Fibroblast of pulmonary artery (primary cell): Measurements from ENCODE around the gene AQP5.

ENCODE experiments used
- DNase-seq: peaks from one replicate; pipeline ENCODE4 v3.0.0-alpha.2; 2010; ENCODE audit warnings: low read depth
- H3K4me3 ChIP-seq: replicated peaks from 2 replicates; pipeline ENCODE4 v1.5.1; 2011; ENCODE audit warnings: low read depth, mild to moderate bottlenecking, control low read depth, low read length, moderate library complexity
- CTCF ChIP-seq: IDR thresholded peaks from 2 replicates; pipeline ENCODE4 v1.5.1; 2011; ENCODE audit warnings: mild to moderate bottlenecking, control low read depth, low read length, inconsistent platforms; ENCODE audit errors: missing control alignments

Gene AQP5

GRCh38 chr12:49920241-49920914 lies 41.3 kb upstream of the AQP5 start:
- DNase-seq, result peak; percentile 94

GRCh38 chr12:49920915-49921286 lies 40.8 kb upstream of the AQP5 start:
- DNase-seq, result no peak
- no peak overlapping the region for H3K4me3 ChIP-seq
- TF ChIP-seq CTCF, result no peak

More at GRCh38 chr12:49920241-49920914, 41.3 kb upstream of the AQP5 start:
- TF ChIP-seq CTCF, result peak; percentile 22
- no peak overlapping the region for H3K4me3 ChIP-seq

GRCh38 chr12:49921299-49921698 lies 40.4 kb upstream of the AQP5 start:
- TF ChIP-seq CTCF, result no peak
- DNase-seq, result no peak
- no peak overlapping the region for H3K4me3 ChIP-seq

DNA sequence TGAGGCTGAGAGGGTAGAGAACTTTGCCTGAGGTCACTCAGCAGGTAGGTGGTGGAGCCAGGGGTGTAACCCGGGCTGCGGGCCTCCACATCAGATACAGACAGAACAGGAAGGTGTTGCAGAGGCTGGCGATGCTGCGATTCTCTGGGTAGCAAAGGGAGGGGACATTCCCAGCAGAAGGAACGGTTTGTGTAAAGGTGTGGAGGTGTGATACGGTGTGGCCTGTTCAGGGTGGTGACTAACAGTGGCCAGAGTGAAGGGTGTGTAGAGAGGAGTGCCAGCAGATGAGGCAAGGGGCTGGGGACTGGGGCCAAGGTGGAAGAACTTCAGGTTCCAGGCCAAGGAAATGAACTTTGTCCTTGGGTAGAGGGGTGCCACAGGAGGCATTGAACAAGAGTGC lies 39.7 kb upstream of the AQP5 start:
- TF ChIP-seq CTCF, result no peak
- H3K4me3 ChIP-seq, result no peak overlapping the region
- DNase-seq, result no peak

DNA sequence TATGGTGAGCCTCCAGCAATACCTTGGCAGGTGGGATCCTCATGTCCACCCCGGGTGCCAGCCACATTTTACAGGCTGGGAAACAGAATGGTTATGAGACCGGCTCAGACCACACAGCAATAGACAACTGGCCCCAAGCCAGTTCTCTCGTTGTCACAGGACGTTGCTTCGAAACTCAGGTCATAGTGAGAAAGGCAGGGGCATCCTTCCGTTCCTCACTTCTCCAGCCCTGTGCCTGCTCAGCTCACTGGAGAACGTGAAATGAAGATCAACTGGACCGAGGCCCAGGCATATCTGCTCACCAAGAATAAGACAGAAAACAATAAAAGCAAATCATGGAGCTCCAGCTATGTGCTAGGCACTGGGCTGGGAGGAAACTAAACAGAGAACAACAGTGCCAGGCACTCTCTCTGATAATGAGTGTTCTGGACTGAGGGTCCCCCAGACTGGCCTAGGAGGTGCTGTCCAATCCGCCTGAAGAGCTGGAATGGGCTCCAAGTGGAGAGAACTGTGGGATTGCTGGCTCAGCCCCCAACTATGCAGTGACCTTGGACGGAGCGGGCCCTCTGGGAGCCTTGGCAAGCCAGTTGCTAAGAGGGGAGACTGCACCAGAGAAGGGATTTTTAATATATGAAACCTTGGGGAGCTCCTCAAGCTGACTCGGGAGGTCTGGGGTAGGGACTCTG lies 39.2 kb upstream of the AQP5 start:
- TF ChIP-seq CTCF, result no peak
- H3K4me3 ChIP-seq, result no peak overlapping the region
- DNase-seq, result no peak

- TF ChIP-seq CTCF, result no peak
- no peak for DNase-seq
- H3K4me3 ChIP-seq, result no peak overlapping the region
These were observed 38.5 kb upstream of the AQP5 start for GRCh38 chr12:49923035-49923644.
